ENCODE data around the gene CXCL16.
A peak's percentile ranks its signal among the peaks of the same experiment; 100 is the strongest.

CXCL16 gene

GRCh38 chr17:4739122-4740024 is at the start of gene CXCL16, which contains the start of gene ZMYND15:
TSS of gene CXCL16 (minus strand) at chr17:4739928. CDS start at chr17:4739339, 589 bp downstream.
TSS of gene ZMYND15 (plus strand) at chr17:4739833. CDS start at chr17:4740549, 716 bp downstream.
- Histone ChIP-seq H3K27me3 (ENCODE audit: insufficient read depth, low read depth) (0 out of 2 replicates have a peak, but pooled peaks cover 2% of the 10 kb centered on the region), H3K79me2 (ENCODE audit: insufficient read depth, low read depth) (no peaks in the 10 kb centered on the region), H3K4me3 (IDR thresholded peaks at IDR 0.05; ENCODE audit: insufficient read depth, low read depth, low read length) (no peak within 1 kb of the TSS), H3K36me3 (ENCODE audit: insufficient read depth) (no peaks in the 10 kb centered on the region), H2AFZ (ENCODE audit: low read depth) (peak within 1 kb of the TSS; percentile 38; the same call in 1 of the 2 replicates), H4K20me1 (ENCODE audit: insufficient read depth) (no peaks in the 10 kb centered on the region), H3K4me2 (peak within 1 kb of the TSS; percentile 17; the same call in 1 of the 2 replicates), H3K9ac (no peak within 1 kb of the TSS), H3K4me1 (ENCODE audit: low read depth, poor library complexity, severe bottlenecking) (no peaks in the 10 kb centered on the region), H3K27ac (no peak within 1 kb of the TSS)
- no peak for TF ChIP-seq CTCF (conservative IDR thresholded peaks at IDR 0.05; ENCODE audit: low read depth, low read length)

GRCh38 chr17:4788807-4789700 is 49.3 kb upstream of the CXCL16 start, which contains the start of gene GLTPD2:
TSS of gene GLTPD2 (plus strand) at chr17:4788964. CDS start at chr17:4789012, 48 bp downstream.
- no peak within 1 kb of the TSS for H3K4me3 ChIP-seq (IDR thresholded peaks at IDR 0.05; ENCODE audit: insufficient read depth, low read depth, low read length)
- TF ChIP-seq CTCF (conservative IDR thresholded peaks at IDR 0.05; ENCODE audit: low read depth, low read length), result no peak
- H3K9ac ChIP-seq, result no peak within 1 kb of the TSS; the same call in 1 of the 2 replicates
- H3K27ac ChIP-seq, result peak within 1 kb of the TSS; percentile 48
- no peaks in the 10 kb centered on the region for H3K36me3 ChIP-seq (ENCODE audit: insufficient read depth)
- no peak within 1 kb of the TSS for H3K4me2 ChIP-seq
- no peaks in the 10 kb centered on the region for H3K27me3 ChIP-seq (ENCODE audit: insufficient read depth, low read depth)
- H4K20me1 ChIP-seq (ENCODE audit: insufficient read depth), result no peaks in the 10 kb centered on the region
- H3K4me1 ChIP-seq (ENCODE audit: low read depth, poor library complexity, severe bottlenecking), result no peaks in the 10 kb centered on the region
- no peaks in the 10 kb centered on the region for H3K79me2 ChIP-seq (ENCODE audit: insufficient read depth, low read depth)
- H2AFZ ChIP-seq (ENCODE audit: low read depth), result no peak within 1 kb of the TSS

GRCh38 chr17:4788159-4788806 is 48.6 kb upstream of the CXCL16 start:
- no peak overlapping the region for H2AFZ ChIP-seq (ENCODE audit: low read depth)
- no peaks in the 10 kb centered on the region for H3K4me1 ChIP-seq (ENCODE audit: low read depth, poor library complexity, severe bottlenecking)
- no peak overlapping the region for H3K27ac ChIP-seq
- no peak for TF ChIP-seq CTCF (conservative IDR thresholded peaks at IDR 0.05; ENCODE audit: low read depth, low read length)
- no peaks in the 10 kb centered on the region for H4K20me1 ChIP-seq (ENCODE audit: insufficient read depth)
- no peak overlapping the region for H3K4me3 ChIP-seq (IDR thresholded peaks at IDR 0.05; ENCODE audit: insufficient read depth, low read depth, low read length)
- H3K79me2 ChIP-seq (ENCODE audit: insufficient read depth, low read depth), result no peaks in the 10 kb centered on the region
- no peak overlapping the region for H3K9ac ChIP-seq
- no peaks in the 10 kb centered on the region for H3K27me3 ChIP-seq (ENCODE audit: insufficient read depth, low read depth)
- no peaks in the 10 kb centered on the region for H3K36me3 ChIP-seq (ENCODE audit: insufficient read depth)
- no peak overlapping the region for H3K4me2 ChIP-seq

GRCh38 chr17:4786516-4786915 is 46.8 kb upstream of the CXCL16 start:
- H3K27me3 ChIP-seq (ENCODE audit: insufficient read depth, low read depth), result no peaks in the 10 kb centered on the region

More at GRCh38 chr17:4786516-4786915, 46.8 kb upstream of the CXCL16 start:
- H2AFZ ChIP-seq (ENCODE audit: low read depth), result no peak overlapping the region
- no peaks in the 10 kb centered on the region for H4K20me1 ChIP-seq (ENCODE audit: insufficient read depth)
- H3K4me2 ChIP-seq, result no peak overlapping the region
- no peaks in the 10 kb centered on the region for H3K36me3 ChIP-seq (ENCODE audit: insufficient read depth)
- no peaks in the 10 kb centered on the region for H3K4me1 ChIP-seq (ENCODE audit: low read depth, poor library complexity, severe bottlenecking)
- H3K79me2 ChIP-seq (ENCODE audit: insufficient read depth, low read depth), result no peaks in the 10 kb centered on the region
- TF ChIP-seq CTCF (conservative IDR thresholded peaks at IDR 0.05; ENCODE audit: low read depth, low read length), result no peak
- H3K27ac ChIP-seq, result no peak overlapping the region
- no peak overlapping the region for H3K4me3 ChIP-seq (IDR thresholded peaks at IDR 0.05; ENCODE audit: insufficient read depth, low read depth, low read length)
- no peak overlapping the region for H3K9ac ChIP-seq

Data from KMS-11 (cell line).